Fibroblast of skin of right biceps (primary cell): ENCODE results near the gene WNT8A.

Source experiments
- DNase-seq: peaks from one replicate; pipeline ENCODE4 v3.0.0-alpha.2; 2013

WNT8A gene

DNA sequence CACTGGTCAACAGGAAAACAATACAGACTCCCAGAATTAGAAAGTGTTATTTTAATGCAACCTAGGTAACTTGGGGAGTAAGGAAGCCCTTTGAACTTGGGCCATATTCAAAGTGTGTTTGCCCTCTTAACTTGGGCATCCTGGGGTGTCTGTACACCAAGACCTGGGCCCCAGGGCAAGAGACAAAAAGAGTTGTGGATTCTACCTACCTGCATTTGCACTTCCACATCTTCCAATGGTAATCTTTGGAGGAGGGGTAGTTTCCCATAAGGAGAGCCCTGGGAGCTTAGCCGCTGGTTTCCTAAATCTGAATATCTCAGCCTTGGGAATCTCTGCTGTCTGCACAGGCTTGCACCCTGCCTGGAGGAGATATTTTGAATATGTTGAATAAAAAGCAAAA is 8.5 kb downstream of the WNT8A start:
- no peak for DNase-seq

DNA sequence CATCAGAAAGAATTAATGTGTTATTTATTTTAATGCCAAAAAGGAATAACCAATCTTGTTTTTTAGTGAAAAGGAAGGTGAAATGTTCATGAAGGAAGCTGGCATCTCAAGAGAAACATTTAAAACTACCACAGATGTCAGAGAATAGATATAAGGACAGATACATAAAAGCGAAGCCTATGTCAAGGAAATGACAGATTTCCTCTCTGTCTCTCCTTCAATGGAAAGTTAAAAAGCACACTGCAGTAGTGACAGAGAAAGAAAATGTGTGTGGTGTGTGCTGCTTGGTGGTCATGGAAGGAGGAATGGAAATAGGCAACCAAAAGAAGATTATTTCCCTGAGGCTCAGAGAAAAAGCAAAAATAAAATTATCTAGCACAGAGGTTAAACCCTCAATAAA is 9.2 kb downstream of the WNT8A start:
- no peak for DNase-seq

DNA sequence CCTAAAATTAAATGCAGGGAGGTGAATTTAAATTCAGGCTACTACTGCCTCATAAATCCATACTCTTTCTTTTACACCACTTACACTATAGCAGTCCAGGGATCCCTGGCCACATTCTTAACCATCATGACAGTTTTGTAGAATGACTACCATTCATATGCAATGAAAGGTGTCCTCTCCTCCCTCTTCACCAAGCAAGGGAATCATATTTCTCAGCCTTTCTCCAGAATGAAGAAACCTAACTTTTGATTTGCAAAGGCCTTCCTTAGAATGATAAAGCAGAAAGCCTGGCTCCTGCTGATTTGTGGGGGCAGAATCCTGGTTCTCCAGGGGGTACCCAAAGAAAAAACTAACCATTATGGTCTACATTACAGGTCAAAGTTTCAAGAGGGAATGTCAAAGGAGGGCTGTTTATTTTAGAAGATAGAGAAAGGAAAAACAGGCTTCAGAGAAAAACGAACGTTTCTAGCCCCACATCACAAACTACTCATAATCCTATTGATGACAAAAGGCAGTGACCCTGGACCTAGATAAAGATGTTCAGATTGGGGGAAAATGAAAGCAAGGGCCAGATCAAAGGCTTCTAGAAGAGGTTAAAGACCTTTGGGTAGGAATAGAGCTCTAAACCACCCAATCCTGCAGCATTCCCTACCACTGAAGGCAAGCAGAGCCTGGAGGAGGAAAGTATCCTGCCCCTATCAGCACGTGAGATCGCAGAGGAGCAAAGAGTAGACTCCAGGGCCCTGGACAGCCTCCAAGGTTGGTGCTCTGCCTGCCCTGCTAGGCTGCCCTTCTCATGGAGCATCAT is 11.5 kb downstream of the WNT8A start:
- no peak for DNase-seq

- no peak for DNase-seq
Measured at GRCh38 chr5:138096363-138096762, 12.5 kb downstream of the WNT8A start.

DNA sequence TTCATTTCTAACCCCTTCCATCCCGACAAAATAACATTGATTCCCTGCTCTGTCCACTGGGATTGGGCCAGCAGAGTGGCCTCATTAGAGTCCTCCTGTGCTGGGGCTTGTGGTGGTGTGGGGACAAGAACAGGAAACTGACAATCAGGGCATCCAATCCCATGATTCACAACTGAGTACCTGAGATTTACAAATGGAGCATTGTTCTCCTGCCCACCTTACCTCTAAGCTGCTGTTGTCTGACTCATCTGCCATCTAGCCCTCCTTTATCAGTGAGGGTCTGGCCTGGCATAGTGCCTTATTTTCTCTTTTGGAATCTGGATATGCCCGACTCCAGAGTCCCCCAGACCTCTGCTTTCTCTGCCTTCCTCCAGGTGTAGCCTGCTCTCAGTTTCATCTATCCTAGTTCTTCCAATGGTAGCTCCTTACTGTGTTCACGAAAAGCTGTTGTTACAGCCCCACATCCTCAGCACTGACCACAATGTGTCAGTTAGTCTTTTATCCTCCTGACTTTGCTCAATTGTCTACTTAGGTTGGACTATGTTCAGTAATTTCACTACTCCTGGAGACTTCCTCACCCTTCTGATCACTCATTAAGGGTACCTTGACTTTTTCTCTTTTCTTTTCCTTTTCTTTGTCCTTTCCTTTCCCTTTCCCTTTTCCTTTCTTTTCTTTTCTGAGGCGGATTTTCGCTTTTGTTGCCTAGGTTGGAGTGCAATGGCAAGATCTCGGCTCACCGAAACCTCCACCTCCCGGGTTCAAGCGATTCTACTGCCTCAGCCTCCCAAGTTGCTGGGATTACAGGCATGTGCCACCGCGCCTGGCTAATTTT is 13.4 kb downstream of the WNT8A start:
- no peak for DNase-seq

DNA sequence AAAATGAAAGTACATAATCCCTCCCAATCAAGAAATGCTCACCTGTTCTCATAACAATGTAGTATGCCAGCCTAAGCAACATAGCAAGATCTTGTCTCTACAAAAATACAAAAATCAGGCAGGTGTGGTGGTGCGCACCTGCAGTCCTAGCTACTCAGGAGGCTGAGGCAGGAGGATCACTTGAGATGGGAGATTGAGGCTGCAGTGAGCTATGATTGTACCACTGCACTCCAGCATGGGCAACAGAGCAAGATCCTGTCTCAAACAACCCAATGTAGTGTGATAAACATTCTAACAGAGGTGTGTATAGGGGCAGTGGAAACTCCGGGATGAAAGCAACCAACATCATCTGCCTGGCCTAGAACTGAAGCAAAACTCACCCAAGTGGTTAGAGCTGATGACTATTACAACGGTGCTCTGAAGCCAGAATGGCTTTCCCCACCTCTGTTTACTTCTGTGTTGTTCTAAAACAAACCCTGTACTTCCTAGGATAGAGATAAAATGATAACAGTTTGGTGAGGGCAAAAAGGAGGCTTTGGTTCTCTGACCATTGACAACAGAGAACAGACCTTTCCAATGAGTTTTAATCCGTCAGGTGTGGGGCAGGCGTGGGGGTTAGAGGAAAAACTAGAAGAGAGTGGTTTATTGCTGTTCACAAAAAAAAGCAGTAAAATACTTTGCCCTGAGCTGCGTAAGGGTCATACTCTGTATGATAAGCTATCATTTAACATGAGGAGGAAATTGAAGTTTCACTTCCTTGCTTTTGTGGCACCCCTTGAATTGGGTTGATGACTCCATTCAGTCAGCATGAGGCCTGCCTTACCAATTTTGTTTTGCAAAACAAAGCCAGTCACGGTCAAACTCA is 18.9 kb downstream of the WNT8A start:
- DNase-seq, result no peak

DNA sequence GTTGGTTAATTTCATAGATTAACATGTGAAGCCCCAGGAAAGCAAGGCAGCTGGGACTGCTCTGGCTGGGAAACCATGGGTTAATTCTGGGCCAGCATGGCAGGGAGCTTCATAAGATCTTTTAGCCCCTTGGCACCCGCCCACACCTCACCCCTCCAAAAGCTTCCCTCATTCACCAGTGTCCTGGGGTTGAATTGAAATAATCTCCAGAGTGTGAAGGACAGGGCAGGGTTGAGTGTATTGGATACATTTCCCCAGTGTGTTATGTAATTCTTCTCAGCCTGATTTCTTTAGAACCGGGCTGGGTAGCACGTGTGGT is 19.4 kb downstream of the WNT8A start:
- no peak for DNase-seq

DNA sequence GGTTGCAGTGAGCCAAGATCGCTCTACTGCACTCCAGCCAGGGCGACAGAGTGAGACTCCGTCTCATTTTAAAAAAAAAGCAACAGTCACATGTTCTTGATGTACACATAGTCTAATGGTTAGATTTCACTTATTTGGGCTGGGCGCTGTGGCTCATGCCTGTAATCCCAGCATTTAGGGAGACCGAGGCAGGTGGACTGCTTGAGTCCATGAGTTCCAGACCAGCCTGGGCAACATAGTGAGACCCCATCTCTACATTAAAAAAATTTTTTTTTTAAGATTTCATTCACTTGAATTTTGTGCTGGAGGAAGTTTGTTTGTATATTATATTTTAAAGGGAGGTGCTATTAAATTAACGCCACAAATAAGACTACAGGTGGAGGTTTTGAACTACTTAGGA is 21.9 kb downstream of the WNT8A start:
- no peak for DNase-seq

DNA sequence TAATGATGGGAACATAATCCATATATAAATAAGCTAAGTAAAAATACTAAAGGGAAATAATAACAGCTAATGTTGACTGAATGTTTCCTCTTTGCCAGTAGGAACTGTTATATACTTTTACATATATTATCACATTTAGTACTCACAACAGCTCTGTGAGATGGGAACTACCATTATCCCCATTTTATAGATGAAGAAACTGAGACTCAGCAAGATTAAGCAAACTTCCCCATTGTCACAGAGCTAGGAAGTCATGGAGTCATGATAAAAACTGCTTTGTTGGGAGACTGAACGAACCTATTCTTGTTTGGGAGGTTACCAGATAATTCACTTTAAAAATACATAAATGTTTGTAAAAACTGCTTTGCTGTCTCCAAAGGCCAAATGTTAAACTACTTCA is 23.4 kb downstream of the WNT8A start:
- DNase-seq, result no peak

GRCh38 chr5:138109463-138110265 is 25.8 kb downstream of the WNT8A start:
- peak; percentile 30 for DNase-seq

GRCh38 chr5:138110266-138110963 is 26.6 kb downstream of the WNT8A start:
- peak; percentile 12 for DNase-seq

DNA sequence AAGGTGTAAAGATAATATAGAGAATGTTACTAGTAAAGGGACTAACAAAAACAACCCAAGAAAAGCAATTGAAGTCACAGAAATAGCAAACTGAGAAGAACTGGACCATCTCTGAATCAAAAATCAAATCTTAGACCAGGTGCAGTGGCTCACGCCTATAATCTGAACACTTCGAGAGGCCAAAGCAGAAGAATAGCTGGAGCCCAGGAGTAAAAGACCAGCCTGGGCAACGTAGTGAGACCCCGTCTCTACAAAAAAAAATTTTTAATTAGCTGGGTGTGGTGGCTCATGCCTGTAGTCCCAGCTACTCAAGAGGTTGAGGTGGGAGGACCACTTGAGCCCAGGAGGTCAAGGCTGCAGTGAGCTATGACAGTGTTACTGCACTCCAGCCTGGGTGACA is 27.3 kb downstream of the WNT8A start:
- no peak for DNase-seq

DNA sequence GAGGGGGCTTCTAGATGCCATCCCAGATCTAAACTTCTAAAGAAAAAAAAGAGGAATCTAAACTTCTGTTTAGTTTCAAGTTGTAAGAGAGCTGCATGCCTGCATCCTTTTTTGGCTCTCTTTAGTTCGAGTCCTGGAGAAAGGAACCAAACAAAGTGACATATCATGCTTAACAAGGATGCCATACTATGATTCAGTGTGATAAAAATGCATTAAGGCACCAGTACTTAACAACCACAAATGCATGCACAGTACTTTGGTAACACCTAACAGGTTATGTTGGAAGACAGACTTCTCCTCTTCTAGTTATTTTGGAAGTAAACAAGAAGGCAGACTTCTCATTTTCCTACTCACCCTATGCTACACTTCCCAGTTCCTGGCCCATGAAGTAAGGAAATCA is 28.1 kb downstream of the WNT8A start:
- DNase-seq, result peak; percentile 42

DNA sequence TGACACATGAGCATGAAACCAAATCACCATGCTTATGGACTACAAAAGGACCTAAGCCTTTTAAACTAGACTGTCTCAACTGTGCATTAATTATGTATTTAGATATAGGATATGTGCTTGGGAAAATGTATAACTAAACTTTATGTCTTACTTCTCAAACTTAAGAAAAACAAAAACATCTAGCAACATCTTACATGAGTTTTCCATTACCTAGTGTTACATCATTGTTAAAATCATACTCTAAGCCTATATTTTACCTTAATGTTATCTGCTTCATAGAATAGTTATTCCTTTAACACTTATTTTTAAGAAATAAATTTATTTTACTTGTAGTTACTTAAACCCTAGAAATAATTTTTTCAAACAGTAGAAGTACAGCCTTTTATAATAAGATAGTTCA is 31.4 kb downstream of the WNT8A start:
- no peak for DNase-seq

GRCh38 chr5:138128334-138128733 is 44.5 kb downstream of the WNT8A start:
- no peak for DNase-seq

GRCh38 chr5:138129347-138129746 is 45.5 kb downstream of the WNT8A start:
- no peak for DNase-seq

GRCh38 chr5:138132543-138132942 is 48.7 kb downstream of the WNT8A start:
- DNase-seq, result no peak

- DNase-seq, result peak; percentile 46
Measured at GRCh38 chr5:138138949-138139780, 55.3 kb downstream of the WNT8A start, which contains the start of gene NME5. Gene NME5, minus strand, starts transcription at chr5:138139428. Its CDS starts 648 bp downstream, at chr5:138138780.

GRCh38 chr5:138139781-138140090 is 55.9 kb downstream of the WNT8A start:
- DNase-seq, result no peak

GRCh38 chr5:138140268-138140667 is 56.4 kb downstream of the WNT8A start:
- DNase-seq, result no peak
